Progenitor cell of endocrine pancreas (in vitro differentiated cells): ENCODE results near the gene SRRD. TPM values are rescaled to one million over a fixed set of nuclear protein-coding genes. Genes with fewer than 3 reads are reported as not detected.

Experiments used
- DNase-seq: peaks from one replicate; pipeline ENCODE4 v3.0.0; 2021; ENCODE audit warnings: low spot score; ENCODE audit not compliant: unreplicated experiment
- H3K27ac Mint-ChIP-seq: 2 replicates; pipeline ENCODE4 v1.8.0; 2021; ENCODE audit warnings: mild to moderate bottlenecking, moderate library complexity, mixed read lengths
- H3K27me3 Mint-ChIP-seq: 2 replicates; pipeline ENCODE4 v1.8.0; 2021; ENCODE audit warnings: mixed read lengths
- H3K36me3 Mint-ChIP-seq: 2 replicates; pipeline ENCODE4 v1.8.0; 2022; ENCODE audit warnings: mixed read lengths; ENCODE audit not compliant: insufficient read depth
- H3K4me1 Mint-ChIP-seq: 2 replicates; pipeline ENCODE4 v1.8.0; 2021; ENCODE audit warnings: low read depth, mixed read lengths
- H3K4me3 Mint-ChIP-seq: 2 replicates; pipeline ENCODE4 v1.8.0; 2021; ENCODE audit warnings: low read depth, mild to moderate bottlenecking, moderate library complexity, mixed read lengths
- H3K9me3 Mint-ChIP-seq: 2 replicates; pipeline ENCODE4 v1.8.0; 2021; ENCODE audit warnings: low read depth, mixed read lengths
- CTCF ChIP-seq: fragments of 200-600 bp; sonication (generic); IDR thresholded peaks from one replicate; pipeline ENCODE4 v1.5.0; 2021; ENCODE audit warnings: antibody characterized with exemption, mild to moderate bottlenecking; ENCODE audit not compliant: unreplicated experiment
- total RNA-seq: library from RNA; stranded (reverse); gene quantifications from 2 replicates; pipeline ENCODE4 v1.2.1, GENCODE V29; 2021

Gene SRRD
- total RNA-seq, 1 donor from 2014 or later: 23.2 TPM

- Mint-ChIP-seq H3K36me3 (no peaks in the 10 kb centered on the region), H3K4me1 (peaks cover 2% of the 10 kb centered on the region), H3K9me3 (no peaks in the 10 kb centered on the region), H3K4me3 (no peak overlapping the region), H3K27ac (no peak overlapping the region), H3K27me3 (no peaks in the 10 kb centered on the region)
- DNase-seq: no peak
- no peak for TF ChIP-seq CTCF
Observed at GRCh38 chr22:26439559-26439958, 44.1 kb upstream of the SRRD start.

GRCh38 chr22:26442086-26442756, 41.5 kb upstream of the SRRD start:
- Mint-ChIP-seq H3K36me3 (no peaks in the 10 kb centered on the region), H3K4me3 (no peak overlapping the region), H3K4me1 (peaks cover 2% of the 10 kb centered on the region), H3K27me3 (no peaks in the 10 kb centered on the region), H3K9me3 (no peaks in the 10 kb centered on the region), H3K27ac (no peak overlapping the region)
- DNase-seq: no peak
- TF ChIP-seq CTCF: no peak

- no peaks in the 10 kb centered on the region for H3K9me3 Mint-ChIP-seq
- H3K36me3 Mint-ChIP-seq: no peaks in the 10 kb centered on the region
- H3K27me3 Mint-ChIP-seq: no peaks in the 10 kb centered on the region
- TF ChIP-seq CTCF: no peak
- H3K4me1 Mint-ChIP-seq: peaks cover 2% of the 10 kb centered on the region
- DNase-seq: no peak
- H3K27ac Mint-ChIP-seq: peak overlapping the region; percentile 3
- H3K4me3 Mint-ChIP-seq: no peak overlapping the region
Observed at GRCh38 chr22:26443901-26444690, 39.6 kb upstream of the SRRD start.

- Mint-ChIP-seq H3K27me3 (no peaks in the 10 kb centered on the region), H3K36me3 (no peaks in the 10 kb centered on the region)
Observed at GRCh38 chr22:26444777-26445176, 38.9 kb upstream of the SRRD start.

More at GRCh38 chr22:26444777-26445176, 38.9 kb upstream of the SRRD start:
- TF ChIP-seq CTCF: no peak
- H3K4me1 Mint-ChIP-seq: peaks cover 2% of the 10 kb centered on the region
- H3K27ac Mint-ChIP-seq: no peak overlapping the region
- DNase-seq: no peak
- H3K4me3 Mint-ChIP-seq: no peak overlapping the region
- no peaks in the 10 kb centered on the region for H3K9me3 Mint-ChIP-seq
